ENCODE measurements around the gene IL12RB1.

IL12RB1 gene

GRCh38 chr19:18023622-18024251 lies 63.0 kb downstream of the IL12RB1 start:
- H3K4me3 ChIP-seq (ENCODE audit: low read depth, low read length) = no peak overlapping the region
- TF ChIP-seq, protein P1, sequence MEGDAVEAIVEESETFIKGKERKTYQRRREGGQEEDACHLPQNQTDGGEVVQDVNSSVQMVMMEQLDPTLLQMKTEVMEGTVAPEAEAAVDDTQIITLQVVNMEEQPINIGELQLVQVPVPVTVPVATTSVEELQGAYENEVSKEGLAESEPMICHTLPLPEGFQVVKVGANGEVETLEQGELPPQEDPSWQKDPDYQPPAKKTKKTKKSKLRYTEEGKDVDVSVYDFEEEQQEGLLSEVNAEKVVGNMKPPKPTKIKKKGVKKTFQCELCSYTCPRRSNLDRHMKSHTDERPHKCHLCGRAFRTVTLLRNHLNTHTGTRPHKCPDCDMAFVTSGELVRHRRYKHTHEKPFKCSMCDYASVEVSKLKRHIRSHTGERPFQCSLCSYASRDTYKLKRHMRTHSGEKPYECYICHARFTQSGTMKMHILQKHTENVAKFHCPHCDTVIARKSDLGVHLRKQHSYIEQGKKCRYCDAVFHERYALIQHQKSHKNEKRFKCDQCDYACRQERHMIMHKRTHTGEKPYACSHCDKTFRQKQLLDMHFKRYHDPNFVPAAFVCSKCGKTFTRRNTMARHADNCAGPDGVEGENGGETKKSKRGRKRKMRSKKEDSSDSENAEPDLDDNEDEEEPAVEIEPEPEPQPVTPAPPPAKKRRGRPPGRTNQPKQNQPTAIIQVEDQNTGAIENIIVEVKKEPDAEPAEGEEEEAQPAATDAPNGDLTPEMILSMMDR (IDR thresholded peaks at IDR 0.05; ENCODE audit: low read depth, low read length) = no peak

DNA sequence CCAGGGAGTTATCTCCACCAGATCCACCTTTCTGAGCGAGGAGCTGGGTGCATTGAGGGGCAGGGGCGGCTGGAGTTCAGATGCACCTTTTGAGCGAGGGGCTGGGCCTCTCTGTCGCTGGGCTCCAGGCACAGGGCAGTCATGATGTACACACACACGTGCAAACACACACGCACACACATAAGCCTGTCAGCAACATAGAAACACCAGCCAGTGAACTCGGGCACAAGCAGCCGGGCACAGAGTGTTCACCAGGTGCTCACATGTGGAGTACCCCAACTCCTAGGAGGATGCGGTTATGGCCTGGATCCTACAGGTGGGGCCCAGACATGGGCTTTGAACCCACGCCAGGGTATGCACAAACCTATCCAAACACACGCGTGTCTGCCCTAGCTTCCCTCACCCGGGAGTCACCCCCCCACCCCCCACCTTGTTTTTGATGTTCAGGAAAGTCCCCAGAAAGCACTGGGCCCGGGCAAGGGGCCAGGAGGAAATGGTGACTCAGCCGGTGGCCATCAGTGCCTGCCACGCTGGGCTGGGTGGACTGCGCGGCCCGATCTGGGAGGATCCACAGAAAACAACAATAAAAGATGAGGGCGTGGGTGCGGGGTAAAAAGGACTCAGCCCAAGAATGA lies 65.5 kb downstream of the IL12RB1 start:
- TF ChIP-seq, protein P1 (IDR thresholded peaks at IDR 0.05; ENCODE audit: low read depth, low read length) = no peak
- H3K4me3 ChIP-seq (ENCODE audit: low read depth, low read length) = no peak overlapping the region

DNA sequence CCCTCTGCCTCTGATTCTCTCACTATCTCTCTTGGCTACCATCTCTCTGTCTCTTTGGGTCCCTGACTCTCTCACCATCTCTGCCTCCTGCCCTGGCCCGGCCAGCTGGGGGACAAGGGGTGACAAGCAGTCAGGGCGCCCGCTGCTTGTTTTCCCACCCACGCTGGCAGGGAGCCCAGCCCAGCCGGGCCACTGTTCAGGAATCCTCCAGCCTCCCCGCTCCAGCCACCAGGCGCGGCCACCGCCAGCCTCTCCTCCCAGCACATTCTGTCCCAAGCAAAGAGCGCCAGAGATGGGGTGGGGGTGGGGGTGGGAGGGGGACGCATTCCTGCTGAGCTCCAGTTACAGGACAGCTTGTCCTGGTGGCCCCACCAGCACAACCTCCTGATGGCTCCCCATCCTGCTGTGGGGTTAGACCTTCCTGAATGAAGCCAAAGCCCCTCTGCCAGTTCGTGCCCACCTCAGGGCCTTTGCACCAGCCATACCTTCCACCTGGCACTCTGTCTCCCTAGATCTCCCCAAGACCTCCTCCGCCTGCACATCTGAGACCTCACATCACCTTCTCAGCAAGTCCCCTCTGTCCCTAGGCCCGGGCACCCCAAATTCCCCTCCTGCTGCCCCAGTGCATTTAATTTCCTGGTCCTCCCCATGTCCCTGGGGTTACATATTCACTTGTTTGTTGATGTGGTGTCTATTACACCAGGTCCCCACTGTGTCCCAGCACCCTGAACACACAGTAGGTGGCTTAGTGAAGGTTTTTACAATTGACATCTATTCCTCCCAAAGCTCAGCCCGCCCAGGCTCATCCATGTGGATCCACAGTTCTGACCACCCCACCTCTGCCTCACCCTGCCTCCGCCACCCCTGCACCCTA lies 66.3 kb downstream of the IL12RB1 start:
- TF ChIP-seq, protein P1 (IDR thresholded peaks at IDR 0.05; ENCODE audit: low read depth, low read length) = no peak
- no peak overlapping the region for H3K4me3 ChIP-seq (ENCODE audit: low read depth, low read length)

DNA sequence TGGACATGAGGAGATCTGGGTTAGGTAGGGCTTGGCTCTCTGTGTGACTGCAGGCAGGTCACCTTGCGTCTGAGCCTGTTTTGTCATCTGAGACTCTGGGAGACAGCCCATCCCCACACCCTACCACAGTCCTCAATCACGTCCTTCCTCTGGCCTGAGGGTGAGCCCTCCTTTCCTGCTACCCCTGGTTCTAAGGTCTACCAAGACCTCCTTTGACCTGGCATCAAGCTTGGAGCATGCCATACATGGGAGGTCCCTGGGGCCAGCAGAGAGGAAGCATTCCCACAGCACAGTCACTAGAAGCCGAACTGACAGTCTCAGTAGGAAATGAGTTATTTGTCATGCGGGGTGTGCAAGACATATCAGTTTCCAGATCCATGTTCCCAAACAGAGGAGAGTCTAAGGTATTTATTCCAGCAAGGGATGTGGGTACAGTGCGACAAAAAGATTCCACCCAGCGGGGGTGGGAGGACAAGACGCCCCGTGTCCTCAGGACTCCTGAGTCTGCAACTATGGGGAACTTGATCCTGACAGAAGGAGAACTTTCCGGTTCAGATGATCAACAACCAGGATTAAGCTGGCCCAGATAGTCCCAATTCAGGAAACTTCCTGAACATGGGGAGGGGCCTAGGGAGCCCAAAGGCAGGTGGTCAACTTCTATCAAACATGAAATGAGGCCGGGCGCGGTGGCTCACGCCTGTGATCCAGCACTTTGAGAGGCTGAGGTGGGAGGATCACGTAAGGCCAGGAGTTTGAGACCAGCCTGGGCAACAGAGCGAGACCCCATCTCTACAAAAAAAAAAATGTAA lies 69.3 kb downstream of the IL12RB1 start:
- H3K4me3 ChIP-seq (ENCODE audit: low read depth, low read length) = no peak overlapping the region
- TF ChIP-seq, protein P1 (IDR thresholded peaks at IDR 0.05; ENCODE audit: low read depth, low read length) = no peak

GRCh38 chr19:18016209-18016910 lies 70.4 kb downstream of the IL12RB1 start:
- TF ChIP-seq, protein P1 (IDR thresholded peaks at IDR 0.05; ENCODE audit: low read depth, low read length) = no peak

GRCh38 chr19:18014197-18014596 lies 72.5 kb downstream of the IL12RB1 start:
- no peak overlapping the region for H3K4me3 ChIP-seq (ENCODE audit: low read depth, low read length)
- TF ChIP-seq, protein P1 (IDR thresholded peaks at IDR 0.05; ENCODE audit: low read depth, low read length) = no peak

More at GRCh38 chr19:18016209-18016910, 70.4 kb downstream of the IL12RB1 start:
- no peak overlapping the region for H3K4me3 ChIP-seq (ENCODE audit: low read depth, low read length)

All from WI38 (cell line).